Measurements from ENCODE around the gene PPP2R2D.

Gene PPP2R2D

GRCh38 chr10:131954356-131954965, 53.7 kb downstream of the PPP2R2D start:
- no peak for DNase-seq
- no peak overlapping the region for H3K4me3 ChIP-seq
- intact Hi-C loops (cut with DNase I; ENCODE audit: low total_unique reads): no loop called here
- no peaks in the 10 kb centered on the region for H3K27me3 ChIP-seq
- H3K9me3 ChIP-seq: no peaks in the 10 kb centered on the region
- H3K4me1 ChIP-seq: no peaks in the 10 kb centered on the region
- H3K27ac ChIP-seq: no peak overlapping the region
- peaks cover 31 to 74% (median 66%) of the 10 kb centered on the region in 3 donors for H3K36me3 ChIP-seq
- TF ChIP-seq, protein P1, sequence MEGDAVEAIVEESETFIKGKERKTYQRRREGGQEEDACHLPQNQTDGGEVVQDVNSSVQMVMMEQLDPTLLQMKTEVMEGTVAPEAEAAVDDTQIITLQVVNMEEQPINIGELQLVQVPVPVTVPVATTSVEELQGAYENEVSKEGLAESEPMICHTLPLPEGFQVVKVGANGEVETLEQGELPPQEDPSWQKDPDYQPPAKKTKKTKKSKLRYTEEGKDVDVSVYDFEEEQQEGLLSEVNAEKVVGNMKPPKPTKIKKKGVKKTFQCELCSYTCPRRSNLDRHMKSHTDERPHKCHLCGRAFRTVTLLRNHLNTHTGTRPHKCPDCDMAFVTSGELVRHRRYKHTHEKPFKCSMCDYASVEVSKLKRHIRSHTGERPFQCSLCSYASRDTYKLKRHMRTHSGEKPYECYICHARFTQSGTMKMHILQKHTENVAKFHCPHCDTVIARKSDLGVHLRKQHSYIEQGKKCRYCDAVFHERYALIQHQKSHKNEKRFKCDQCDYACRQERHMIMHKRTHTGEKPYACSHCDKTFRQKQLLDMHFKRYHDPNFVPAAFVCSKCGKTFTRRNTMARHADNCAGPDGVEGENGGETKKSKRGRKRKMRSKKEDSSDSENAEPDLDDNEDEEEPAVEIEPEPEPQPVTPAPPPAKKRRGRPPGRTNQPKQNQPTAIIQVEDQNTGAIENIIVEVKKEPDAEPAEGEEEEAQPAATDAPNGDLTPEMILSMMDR (IDR thresholded peaks at IDR 0.05): no peak

DNA sequence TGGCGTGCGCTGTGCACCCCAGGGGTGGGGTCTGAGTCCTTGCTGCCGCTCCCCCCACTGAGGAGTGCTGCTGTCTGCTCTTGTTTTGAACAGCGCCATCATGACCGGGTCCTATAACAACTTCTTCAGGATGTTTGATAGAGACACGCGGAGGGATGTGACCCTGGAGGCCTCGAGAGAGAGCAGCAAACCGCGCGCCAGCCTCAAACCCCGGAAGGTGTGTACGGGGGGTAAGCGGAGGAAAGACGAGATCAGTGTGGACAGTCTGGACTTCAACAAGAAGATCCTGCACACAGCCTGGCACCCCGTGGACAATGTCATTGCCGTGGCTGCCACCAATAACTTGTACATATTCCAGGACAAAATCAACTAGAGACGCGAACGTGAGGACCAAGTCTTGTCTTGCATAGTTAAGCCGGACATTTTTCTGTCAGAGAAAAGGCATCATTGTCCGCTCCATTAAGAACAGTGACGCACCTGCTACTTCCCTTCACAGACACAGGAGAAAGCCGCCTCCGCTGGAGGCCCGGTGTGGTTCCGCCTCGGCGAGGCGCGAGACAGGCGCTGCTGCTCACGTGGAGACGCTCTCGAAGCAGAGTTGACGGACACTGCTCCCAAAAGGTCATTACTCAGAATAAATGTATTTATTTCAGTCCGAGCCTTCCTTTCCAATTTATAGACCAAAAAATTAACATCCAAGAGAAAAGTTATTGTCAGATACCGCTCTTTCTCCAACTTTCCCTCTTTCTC, 55.0 kb downstream of the PPP2R2D start:
- H3K36me3 ChIP-seq: peaks cover 31 to 77% (median 69%) of the 10 kb centered on the region in 3 donors
- no peak overlapping the region for H3K4me3 ChIP-seq
- no peak overlapping the region for H3K27ac ChIP-seq
- H3K4me1 ChIP-seq: no peaks in the 10 kb centered on the region
- H3K27me3 ChIP-seq: no peaks in the 10 kb centered on the region
- no peaks in the 10 kb centered on the region for H3K9me3 ChIP-seq
- intact Hi-C loops (cut with DNase I; ENCODE audit: low total_unique reads): no loop called here
- TF ChIP-seq, protein P1 (IDR thresholded peaks at IDR 0.05): no peak
- no peak for DNase-seq

DNA sequence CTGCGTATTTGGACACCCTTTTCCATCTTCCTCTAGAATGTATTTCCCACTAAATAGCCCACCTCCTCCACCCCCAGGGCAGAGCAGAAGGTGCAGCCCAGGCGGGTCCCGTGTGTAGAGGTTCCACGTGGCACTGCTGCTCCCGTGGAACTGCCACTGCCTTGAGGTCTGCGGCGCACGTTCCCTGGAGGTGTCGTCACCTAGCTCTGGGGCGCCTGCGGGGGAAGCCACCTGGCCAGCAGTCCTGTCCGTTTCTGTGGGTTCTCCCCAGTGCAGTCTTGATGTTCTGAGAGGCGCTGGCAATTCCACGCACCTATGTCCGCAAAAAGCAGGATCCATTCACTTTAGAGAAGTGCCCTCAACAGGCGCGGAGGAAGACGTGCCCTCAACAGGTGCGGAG, 59.0 kb downstream of the PPP2R2D start:
- H3K36me3 ChIP-seq: peaks cover 19 to 58% (median 49%) of the 10 kb centered on the region in 3 donors
- H3K27me3 ChIP-seq: no peaks in the 10 kb centered on the region
- H3K9me3 ChIP-seq: peaks cover 0 to 3% (median 0%) of the 10 kb centered on the region in 3 donors
- TF ChIP-seq, protein P1 (IDR thresholded peaks at IDR 0.05): no peak
- H3K27ac ChIP-seq: no peak overlapping the region
- DNase-seq: no peak
- intact Hi-C loops (cut with DNase I; ENCODE audit: low total_unique reads): no loop called here
- no peak overlapping the region for H3K4me3 ChIP-seq
- no peaks in the 10 kb centered on the region for H3K4me1 ChIP-seq

DNA sequence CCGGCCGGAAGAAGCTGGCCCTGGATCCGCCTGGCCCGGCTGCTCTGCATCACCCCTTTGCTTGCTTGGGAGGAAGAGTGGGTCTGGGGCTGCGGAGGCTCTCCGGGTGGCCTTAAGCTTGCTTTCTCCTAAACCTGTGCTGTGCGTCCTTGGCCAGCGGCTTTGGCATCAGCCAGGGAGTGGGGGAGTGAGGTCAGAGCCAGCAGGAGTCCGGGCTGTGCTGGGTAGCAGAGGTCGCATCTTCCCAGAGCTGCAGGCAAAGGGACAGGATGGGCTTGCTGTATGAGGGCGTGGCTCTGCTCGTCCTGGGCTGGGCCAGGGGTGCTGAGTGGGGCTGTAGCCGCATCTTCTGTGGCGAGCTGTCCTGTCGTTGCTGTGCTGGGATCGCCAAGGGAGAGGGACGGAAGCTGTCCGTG, 59.8 kb downstream of the PPP2R2D start:
- H3K9me3 ChIP-seq: peaks cover 0 to 3% (median 0%) of the 10 kb centered on the region in 3 donors
- peaks cover 21 to 57% (median 44%) of the 10 kb centered on the region in 3 donors for H3K36me3 ChIP-seq
- no peaks in the 10 kb centered on the region for H3K27me3 ChIP-seq
- intact Hi-C loops (cut with DNase I; ENCODE audit: low total_unique reads): no loop called here
- no peak overlapping the region for H3K27ac ChIP-seq
- no peak overlapping the region for H3K4me3 ChIP-seq
- TF ChIP-seq, protein P1 (IDR thresholded peaks at IDR 0.05): no peak
- DNase-seq: no peak
- H3K4me1 ChIP-seq: no peaks in the 10 kb centered on the region

GRCh38 chr10:131961047-131961776, 60.4 kb downstream of the PPP2R2D start:
- no peaks in the 10 kb centered on the region for H3K4me1 ChIP-seq
- no peaks in the 10 kb centered on the region for H3K27me3 ChIP-seq
- peaks cover 21 to 57% (median 38%) of the 10 kb centered on the region in 3 donors for H3K36me3 ChIP-seq
- no peak for DNase-seq
- H3K9me3 ChIP-seq: peaks cover 0 to 3% (median 0%) of the 10 kb centered on the region in 3 donors
- intact Hi-C loops (cut with DNase I; ENCODE audit: low total_unique reads): no loop called here
- H3K27ac ChIP-seq: no peak overlapping the region
- H3K4me3 ChIP-seq: no peak overlapping the region
- TF ChIP-seq, protein P1 (IDR thresholded peaks at IDR 0.05): no peak

Measured in tibial artery (tissue), 4 donors.